Activated naive CD8-positive, alpha-beta T cell treated with anti-CD3 and anti-CD28 coated beads, Interleukin-2, amount 50 U/mL, for 16 hours (primary cell): Measurements from ENCODE around the gene KIZ.
"Not testable (repeated sequence)": the region's sequence is repeated elsewhere in the genome, so short reads cannot be mapped to it uniquely, and the experiment has no call there.

Experiments
- DNase-seq: peaks from one replicate; pipeline ENCODE4 v3.0.0-alpha.2; 2020; ENCODE audit warnings: low read depth, low spot score

KIZ gene

DNA sequence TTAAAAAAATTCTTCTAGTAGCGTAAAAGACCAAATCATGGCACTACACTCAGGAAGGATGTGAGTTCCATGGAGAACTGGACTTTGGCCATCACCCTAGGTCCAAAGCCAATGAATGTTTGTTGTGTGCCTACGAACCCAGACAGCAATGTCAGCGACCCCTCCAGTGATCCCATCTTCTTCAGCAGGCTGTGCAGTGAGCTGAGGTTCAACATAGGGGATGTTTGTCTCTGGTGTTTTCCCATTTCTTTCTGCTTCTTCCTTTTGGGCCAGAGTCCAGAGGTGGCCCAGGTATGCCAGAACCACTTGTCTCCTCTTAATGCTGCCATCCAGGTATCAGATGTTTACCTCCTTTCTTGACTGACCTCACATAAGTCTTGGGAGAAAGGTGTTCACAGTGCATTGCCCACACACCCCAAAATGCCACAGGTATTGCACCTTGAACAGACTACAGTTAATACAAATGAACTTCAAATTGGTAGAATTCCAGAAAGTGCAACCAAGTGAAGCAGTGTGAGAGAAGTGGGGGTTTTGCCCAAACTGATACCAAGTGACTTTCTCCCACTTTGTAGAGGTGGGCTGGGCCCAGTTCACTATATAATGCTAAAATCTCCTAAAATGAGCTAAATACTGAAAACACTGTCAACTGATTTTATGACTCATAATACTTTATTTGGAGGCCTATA, 14.1 kb downstream of the KIZ start:
- DNase-seq, result no peak

GRCh38 chr20:21141825-21142224, 15.9 kb downstream of the KIZ start:
- DNase-seq, result no peak

- DNase-seq, result no peak
Observed at GRCh38 chr20:21143194-21143890, 17.5 kb downstream of the KIZ start.

- DNase-seq, result no peak
Observed at GRCh38 chr20:21145424-21145823, 19.5 kb downstream of the KIZ start.

DNA sequence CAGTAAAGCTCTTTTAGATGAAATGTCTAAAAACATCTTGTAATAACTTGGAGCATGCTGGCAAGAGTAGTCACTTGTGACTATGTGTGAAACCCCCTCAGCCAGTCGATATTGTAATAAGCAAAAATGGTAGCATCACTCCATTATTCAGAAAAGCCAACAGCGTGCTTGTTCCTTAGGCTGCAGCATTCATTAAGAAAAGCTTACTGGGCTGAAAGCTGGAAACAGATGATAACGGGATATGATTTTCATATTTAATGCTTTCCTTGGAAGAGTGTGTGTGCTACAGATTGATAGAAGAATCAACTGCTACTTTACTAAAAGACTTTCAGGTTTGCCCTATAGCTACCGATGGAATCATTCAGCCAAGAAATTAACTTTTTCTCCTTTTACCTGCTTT, 20.3 kb downstream of the KIZ start:
- DNase-seq, result no peak

DNA sequence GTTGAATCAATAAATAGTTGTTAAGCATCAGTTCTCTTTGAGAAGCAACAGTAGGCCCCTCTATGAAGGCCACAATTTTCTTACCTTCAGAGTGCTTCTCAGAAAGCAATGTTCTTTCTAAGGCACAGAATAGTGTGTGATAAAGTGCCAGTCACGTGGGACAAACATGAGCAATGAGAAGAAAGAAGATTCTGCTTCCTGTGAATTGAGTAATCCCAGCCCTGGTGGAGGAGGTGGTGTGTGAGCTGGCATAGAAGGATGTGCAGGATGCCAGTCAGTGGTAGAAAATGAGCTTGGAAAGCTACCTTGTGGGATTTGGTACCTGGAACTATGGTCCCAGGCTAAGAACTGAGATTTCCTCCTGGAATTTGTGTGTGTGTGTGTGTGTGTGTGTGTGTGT, 21.7 kb downstream of the KIZ start:
- DNase-seq, result no peak

DNA sequence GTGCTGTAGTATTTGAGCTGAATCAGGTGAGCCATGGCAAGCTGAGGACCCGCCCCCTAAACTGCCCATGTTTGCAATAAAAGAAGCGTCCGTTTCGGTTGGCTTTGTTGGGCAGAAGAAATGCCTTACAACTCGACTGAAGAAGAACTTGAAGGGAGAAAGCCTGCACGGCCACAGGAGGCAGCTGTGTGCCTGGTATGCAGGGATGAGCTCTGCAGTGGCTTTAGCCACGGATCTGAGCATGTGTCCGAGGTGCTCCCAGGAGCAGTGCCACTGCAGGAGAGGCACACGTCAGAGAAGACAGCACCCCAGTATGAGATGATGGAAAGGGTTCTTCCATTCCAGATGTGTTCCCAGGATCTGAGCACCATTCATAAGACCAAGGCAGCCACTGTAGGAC, 23.5 kb downstream of the KIZ start:
- no peak for DNase-seq

- no peak for DNase-seq
Observed at GRCh38 chr20:21151791-21152190, 25.9 kb downstream of the KIZ start.

DNA sequence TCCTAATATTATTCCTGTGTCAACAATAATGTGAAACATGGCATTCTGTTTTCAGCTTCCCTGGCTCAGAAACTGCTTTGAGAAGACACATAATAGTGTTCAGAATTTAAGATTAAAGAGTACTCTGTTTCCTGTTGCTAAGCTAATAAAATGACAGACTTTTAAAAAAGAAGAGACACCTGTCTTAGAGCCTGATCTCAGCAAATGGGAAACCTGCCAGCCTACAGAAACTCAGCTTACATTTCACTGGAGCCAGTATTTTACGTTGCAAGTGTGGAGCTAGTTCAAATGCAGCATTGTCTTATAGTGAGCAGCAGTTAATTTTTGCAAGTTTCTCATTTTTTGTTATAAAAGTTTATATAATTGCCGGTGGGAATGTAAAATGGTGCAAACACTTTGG, 28.8 kb downstream of the KIZ start:
- DNase-seq, result no peak

GRCh38 chr20:21155268-21155667, 29.4 kb downstream of the KIZ start:
- no peak for DNase-seq

- no peak for DNase-seq
Observed at GRCh38 chr20:21156266-21156665, 30.4 kb downstream of the KIZ start.

- no peak for DNase-seq
Observed at GRCh38 chr20:21157006-21157405, 31.1 kb downstream of the KIZ start.

DNA sequence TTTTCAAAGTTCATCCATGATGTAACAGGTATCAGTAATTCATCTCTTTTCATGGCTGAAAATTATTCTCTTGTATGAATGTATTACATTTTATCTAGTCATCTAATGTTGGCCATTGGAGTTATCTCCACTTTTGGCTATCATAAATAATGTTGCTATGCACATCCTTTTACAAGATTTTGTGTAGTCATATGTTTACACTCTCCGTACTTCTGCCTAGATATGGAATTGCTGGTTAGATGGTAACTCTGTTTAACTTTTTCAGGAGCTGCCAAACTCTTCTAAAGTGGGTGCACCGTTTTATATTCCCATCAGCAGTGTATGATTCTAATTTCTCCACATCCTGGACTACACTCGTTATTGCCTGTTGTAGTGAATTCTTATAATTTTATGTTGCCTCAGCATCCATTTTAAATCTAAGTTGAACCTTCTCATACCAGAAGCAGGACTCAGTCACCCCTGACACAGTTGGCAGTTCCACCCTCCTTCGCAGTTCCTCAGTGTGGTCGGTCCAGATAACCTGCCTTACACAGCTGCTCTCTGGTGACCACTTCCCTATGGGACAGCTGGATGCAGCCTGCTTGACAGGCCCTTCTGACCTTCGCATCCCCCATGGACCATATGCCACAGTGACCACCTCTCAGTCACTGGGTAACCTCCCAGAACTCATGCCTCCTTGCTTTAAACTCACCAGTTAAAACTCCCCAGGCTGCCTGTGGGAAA, 33.9 kb downstream of the KIZ start:
- DNase-seq, result no peak

DNA sequence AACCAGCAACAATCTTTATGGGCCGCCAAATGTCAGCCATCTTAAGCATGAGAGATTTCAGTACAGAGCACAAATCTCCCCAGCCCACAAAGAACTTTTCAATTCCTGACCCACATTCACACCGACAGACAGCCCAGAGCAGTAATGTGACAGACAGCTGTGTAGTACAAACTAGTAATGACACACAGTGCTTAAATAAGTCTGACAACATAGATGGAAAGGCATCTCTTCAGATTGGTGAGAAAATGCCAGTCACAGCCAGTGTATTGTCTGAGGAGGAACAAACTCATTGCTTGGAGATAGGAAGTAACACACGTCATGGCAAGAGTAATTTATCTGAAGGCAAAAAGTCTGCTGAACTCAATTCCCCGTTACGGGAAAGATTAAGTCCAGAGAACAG, 36.0 kb downstream of the KIZ start:
- no peak for DNase-seq

GRCh38 chr20:21162631-21163030, 36.7 kb downstream of the KIZ start:
- no peak for DNase-seq

DNA sequence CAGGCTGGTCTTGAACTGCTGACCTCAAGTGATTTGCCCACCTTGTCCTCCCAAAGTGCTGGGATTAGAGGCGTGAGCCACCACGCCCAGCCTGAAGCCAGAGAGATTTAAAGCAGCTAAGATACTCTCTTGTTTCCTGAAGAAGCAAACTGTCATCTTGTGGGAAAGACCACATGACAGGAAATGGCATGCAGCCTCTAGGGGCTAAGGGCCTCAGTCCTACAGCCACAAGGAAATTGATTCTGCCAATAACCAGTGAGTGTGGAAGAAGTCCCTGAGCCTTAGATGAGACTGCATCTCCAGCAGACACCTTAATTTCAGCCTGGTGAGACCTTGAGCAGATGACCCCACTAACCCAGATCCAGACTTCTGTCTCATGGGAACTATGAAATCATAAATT, 40.9 kb downstream of the KIZ start:
- no peak for DNase-seq

DNA sequence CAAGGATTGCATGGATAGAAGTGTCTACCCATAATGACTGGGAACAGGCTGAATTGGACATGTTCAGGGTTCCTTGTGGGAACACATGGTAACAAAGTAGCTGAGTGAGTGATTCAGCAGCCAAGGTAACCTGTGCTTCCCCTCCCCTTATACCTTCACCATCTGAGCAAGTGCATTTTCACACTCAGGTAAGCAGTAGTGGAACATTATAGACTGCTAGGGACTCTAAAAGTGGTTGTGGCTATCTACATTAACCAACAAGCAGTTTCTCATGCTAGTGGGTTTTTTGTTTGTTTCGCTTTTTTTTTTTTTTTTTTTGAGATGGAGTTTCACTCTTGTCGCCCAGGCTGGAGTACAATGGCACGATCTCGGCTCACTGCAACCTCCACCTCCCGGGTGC, 41.4 kb downstream of the KIZ start:
- DNase-seq, result no peak

DNA sequence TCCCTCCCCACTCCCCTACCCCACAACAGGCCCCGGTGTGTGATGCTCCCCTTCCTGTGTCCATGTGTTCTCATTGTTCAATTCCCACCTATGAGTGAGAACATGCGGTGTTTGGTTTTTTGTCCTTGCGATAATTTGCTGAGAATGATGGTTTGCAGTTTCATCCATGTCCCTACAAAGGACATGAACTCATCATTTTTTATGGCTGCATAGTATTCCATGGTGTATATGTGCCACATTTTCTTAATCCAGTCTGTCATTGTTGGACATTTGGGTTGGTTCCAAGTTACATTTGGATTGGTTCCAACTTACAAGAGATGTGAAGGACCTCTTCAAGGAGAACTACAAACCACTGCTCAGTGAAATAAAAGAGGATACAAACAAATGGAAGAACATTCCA, 42.2 kb downstream of the KIZ start:
- not testable (repeated sequence) for DNase-seq

DNA sequence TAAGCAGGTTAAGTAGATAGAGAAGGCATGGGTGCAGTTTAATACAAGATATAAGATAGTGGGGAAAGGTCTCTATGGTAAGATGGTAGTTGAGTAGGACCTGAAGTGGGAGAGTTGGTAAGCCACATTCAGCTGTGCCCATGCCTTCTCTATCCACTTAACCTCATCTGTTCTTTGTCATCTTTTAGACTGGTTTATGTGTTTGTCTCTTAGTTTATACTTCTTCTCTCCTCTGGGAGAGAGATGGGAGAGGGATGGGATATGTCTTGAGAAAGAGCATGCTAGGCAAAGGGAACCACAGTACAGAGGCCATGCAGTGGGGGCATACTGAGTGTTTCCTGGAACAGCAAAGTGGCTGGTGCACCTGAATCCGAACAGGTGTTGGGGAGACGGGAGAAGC, 46.7 kb downstream of the KIZ start:
- DNase-seq, result no peak

DNA sequence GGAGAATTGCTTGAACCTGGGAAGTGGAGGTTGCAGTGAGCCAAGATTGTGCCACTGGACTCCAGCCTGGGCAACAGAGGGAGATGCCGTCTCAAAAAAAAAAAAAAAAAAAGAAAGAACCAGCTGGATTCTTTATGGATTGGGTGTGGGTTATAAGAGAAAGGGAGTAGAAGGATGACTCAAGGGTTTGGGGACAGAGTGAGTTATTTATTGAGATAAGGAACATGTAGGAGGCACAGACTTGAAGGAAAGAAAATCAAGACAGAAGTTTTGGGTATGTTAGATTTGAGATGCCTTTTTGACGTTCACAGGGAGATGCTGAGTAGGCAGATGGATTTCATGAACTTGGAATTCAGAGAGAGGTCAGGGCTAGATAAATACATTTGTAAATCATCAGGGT, 47.6 kb downstream of the KIZ start:
- no peak for DNase-seq

GRCh38 chr20:21174516-21175239, 48.8 kb downstream of the KIZ start:
- no peak for DNase-seq

DNA sequence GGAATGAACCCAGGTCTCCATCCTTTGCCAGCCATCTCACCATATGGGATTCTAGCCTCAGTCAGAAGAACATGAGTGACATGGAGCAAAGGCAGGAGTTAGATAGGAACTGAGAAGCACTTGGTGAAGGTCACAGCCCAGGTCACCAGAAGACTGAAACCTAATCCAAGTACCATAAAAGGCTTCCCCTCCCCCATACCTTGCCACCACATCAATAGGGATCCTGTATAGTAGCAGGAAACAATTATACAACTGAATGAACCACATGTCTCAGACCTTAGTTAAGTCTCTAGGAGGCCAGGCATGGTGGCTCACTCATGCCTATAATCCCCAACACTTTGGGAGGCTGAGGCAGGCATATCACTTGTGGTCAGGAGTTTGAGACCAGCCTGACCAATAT, 49.6 kb downstream of the KIZ start:
- no peak for DNase-seq
